ENCODE data around the gene CDK5RAP3. TPM values are rescaled to one million over a fixed set of nuclear protein-coding genes. Genes with fewer than 3 reads are reported as not detected.

The CDK5RAP3 gene
- total and polyA plus RNA-seq, 2 experiments from 2014 or later = 92.6 to 106 TPM

DNA sequence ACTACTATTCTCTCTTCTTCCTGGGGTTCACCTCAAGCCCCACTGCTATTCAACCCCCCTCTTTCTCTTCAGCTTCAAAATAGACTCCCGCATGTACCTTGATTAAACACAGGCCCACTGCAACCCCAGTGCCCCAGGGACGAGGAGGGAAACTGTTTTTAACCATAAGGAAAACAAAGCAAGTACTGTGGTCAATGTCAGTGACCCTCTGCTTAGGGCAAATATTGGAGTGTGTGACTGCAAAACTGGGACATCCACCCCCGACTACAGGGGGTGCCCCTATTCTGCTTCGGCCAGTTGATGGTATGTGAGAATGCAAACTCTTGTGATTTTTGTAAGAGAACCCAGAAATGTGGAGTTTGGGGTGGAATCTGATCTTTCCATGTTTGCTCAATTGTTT, 39.1 kb upstream of the CDK5RAP3 start:
- H3K36me3 Mint-ChIP-seq (ENCODE audit: low read depth) = peaks cover 3% of the 10 kb centered on the region
- H3K4me3 Mint-ChIP-seq = no peak overlapping the region
- DNase-seq (ENCODE audit: low spot score) (no peak), ATAC-seq (no peak)
- H3K27me3 Mint-ChIP-seq (ENCODE audit: insufficient read depth, low read depth, poor library complexity) = peaks cover 7% of the 10 kb centered on the region
- TF ChIP-seq, protein P1, sequence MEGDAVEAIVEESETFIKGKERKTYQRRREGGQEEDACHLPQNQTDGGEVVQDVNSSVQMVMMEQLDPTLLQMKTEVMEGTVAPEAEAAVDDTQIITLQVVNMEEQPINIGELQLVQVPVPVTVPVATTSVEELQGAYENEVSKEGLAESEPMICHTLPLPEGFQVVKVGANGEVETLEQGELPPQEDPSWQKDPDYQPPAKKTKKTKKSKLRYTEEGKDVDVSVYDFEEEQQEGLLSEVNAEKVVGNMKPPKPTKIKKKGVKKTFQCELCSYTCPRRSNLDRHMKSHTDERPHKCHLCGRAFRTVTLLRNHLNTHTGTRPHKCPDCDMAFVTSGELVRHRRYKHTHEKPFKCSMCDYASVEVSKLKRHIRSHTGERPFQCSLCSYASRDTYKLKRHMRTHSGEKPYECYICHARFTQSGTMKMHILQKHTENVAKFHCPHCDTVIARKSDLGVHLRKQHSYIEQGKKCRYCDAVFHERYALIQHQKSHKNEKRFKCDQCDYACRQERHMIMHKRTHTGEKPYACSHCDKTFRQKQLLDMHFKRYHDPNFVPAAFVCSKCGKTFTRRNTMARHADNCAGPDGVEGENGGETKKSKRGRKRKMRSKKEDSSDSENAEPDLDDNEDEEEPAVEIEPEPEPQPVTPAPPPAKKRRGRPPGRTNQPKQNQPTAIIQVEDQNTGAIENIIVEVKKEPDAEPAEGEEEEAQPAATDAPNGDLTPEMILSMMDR (conservative IDR thresholded peaks at IDR 0.05; ENCODE audit: low read depth in 2 of 2) = no peak
- TF ChIP-seq REST (IDR thresholded peaks at IDR 0.05; ENCODE audit: unreplicated experiment) (no peak), ZNF331 (CRISPR knock-in tag; IDR thresholded peaks at IDR 0.05; ENCODE audit: low read depth) (no peak), POLR2AphosphoS5 (IDR thresholded peaks at IDR 0.05; ENCODE audit: low read depth) (no peak), STAT1 (IDR thresholded peaks at IDR 0.05; ENCODE audit: unreplicated experiment) (no peak), CREB1 (CRISPR knock-in tag; IDR thresholded peaks at IDR 0.05; ENCODE audit: low read depth) (no peak), NANOG (IDR thresholded peaks at IDR 0.05; ENCODE audit: borderline replicate concordance) (no peak), EZH2phosphoT487 (IDR thresholded peaks at IDR 0.05; ENCODE audit: unreplicated experiment) (no peak), ZNF462 (CRISPR knock-in tag; IDR thresholded peaks at IDR 0.05) (no peak)
- no peaks in the 10 kb centered on the region for H3K79me2 ChIP-seq (replicated peaks; ENCODE audit: insufficient read depth)
- no peaks in the 10 kb centered on the region; the same call in 1 of the 2 replicates for H4K20me1 ChIP-seq (replicated peaks; ENCODE audit: insufficient read depth)
- no peaks in the 10 kb centered on the region for H3K9me2 ChIP-seq (ENCODE audit: insufficient read depth)
- H3K27me3 ChIP-seq (ENCODE audit: insufficient read depth) = no peaks in the 10 kb centered on the region
- no peak overlapping the region for H3K27ac ChIP-seq (ENCODE audit: low read depth)
- H3K4me1 ChIP-seq (ENCODE audit: insufficient read depth) = no peaks in the 10 kb centered on the region
- H3K9me3 Mint-ChIP-seq = no peaks in the 10 kb centered on the region
- no peak overlapping the region for H3K4me2 ChIP-seq
- no peak overlapping the region for H2AFZ ChIP-seq
- no peak overlapping the region for H3K4me3 ChIP-seq
- no peaks in the 10 kb centered on the region; the same call in 1 of the 2 replicates for H3K36me3 ChIP-seq (ENCODE audit: insufficient read depth)
- H3K4me1 Mint-ChIP-seq = no peaks in the 10 kb centered on the region
- no peak overlapping the region for H3K27ac Mint-ChIP-seq
- H3F3A ChIP-seq (replicated peaks; ENCODE audit: low read depth) = no peaks in the 10 kb centered on the region
